ENCODE measurements around the gene UBE2H. TPM values are rescaled to one million over a fixed set of nuclear protein-coding genes. Genes with fewer than 3 reads are reported as not detected.

UBE2H gene
- total RNA-seq, 1 donor from 2014 or later: 114 TPM

GRCh38 chr7:129780974-129781927, 171.5 kb downstream of the UBE2H start:
- Histone ChIP-seq H3K4me2 (peak overlapping the region; percentile 62), H3F3A (ENCODE audit: low read depth) (peaks cover 40% of the 10 kb centered on the region), H4K20me1 (ENCODE audit: low read depth) (peaks cover 94% of the 10 kb centered on the region), H3K36me3 (no peaks in the 10 kb centered on the region), H3K9ac (no peak overlapping the region), H3K27me3 (peaks cover 100% of the 10 kb centered on the region), H3K79me2 (ENCODE audit: low read depth) (no peaks in the 10 kb centered on the region), H3K27ac (no peak overlapping the region), H3K4me3 (peak overlapping the region; percentile 41), H3K4me1 (peaks cover 45% of the 10 kb centered on the region), H2AFZ (replicated peaks) (no peak overlapping the region), H3K9me3 (ENCODE audit: low read depth) (no peaks in the 10 kb centered on the region)
- Mint-ChIP-seq H3K4me1 (peaks cover 32% of the 10 kb centered on the region), H3K4me3 (peak overlapping the region; percentile 77), H3K27ac (no peak overlapping the region), H3K9me3 (no peaks in the 10 kb centered on the region), H3K36me3 (no peaks in the 10 kb centered on the region), H3K27me3 (ENCODE audit: insufficient read depth, low read depth) (peaks cover 79% of the 10 kb centered on the region)
- DNase-seq (ENCODE audit: low spot score): no peak
- peak; percentile 50 for TF ChIP-seq EZH2phosphoT487 (IDR thresholded peaks at IDR 0.05)
- TF ChIP-seq EZH2 (IDR thresholded peaks at IDR 0.05): peak; percentile 61
- TF ChIP-seq, protein P1, sequence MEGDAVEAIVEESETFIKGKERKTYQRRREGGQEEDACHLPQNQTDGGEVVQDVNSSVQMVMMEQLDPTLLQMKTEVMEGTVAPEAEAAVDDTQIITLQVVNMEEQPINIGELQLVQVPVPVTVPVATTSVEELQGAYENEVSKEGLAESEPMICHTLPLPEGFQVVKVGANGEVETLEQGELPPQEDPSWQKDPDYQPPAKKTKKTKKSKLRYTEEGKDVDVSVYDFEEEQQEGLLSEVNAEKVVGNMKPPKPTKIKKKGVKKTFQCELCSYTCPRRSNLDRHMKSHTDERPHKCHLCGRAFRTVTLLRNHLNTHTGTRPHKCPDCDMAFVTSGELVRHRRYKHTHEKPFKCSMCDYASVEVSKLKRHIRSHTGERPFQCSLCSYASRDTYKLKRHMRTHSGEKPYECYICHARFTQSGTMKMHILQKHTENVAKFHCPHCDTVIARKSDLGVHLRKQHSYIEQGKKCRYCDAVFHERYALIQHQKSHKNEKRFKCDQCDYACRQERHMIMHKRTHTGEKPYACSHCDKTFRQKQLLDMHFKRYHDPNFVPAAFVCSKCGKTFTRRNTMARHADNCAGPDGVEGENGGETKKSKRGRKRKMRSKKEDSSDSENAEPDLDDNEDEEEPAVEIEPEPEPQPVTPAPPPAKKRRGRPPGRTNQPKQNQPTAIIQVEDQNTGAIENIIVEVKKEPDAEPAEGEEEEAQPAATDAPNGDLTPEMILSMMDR (IDR thresholded peaks at IDR 0.05): no peak

Small RNA genes lying within 50 kb of the gene (small RNA-seq; reads per million reads assigned to genes)
- gene RF00019: not detected

Other genes starting within 250 kb of the UBE2H start
- 26.9 and 32.3 TPM in 2 replicates for gene ZC3HC1, start 98.4 kb upstream of the UBE2H start, total RNA-seq (ENCODE audit: low replicate concordance)
- gene KLHDC10, start 117.6 kb upstream of the UBE2H start, total RNA-seq (ENCODE audit: low replicate concordance): 25.8 and 26.6 TPM in 2 replicates

Data from neural progenitor cell (in vitro differentiated cells).